SH-SY5Y (cell line): Measurements from ENCODE around the gene RIBC2.

Experiments used
- GATA2 ChIP-seq: IDR thresholded peaks from 2 replicates; pipeline ENCODE4 v1.6.1; 2011; ENCODE audit warnings: mild to moderate bottlenecking, low read depth, low read length
- GATA3 ChIP-seq: IDR thresholded peaks from 2 replicates; pipeline ENCODE4 v1.6.1; 2011; ENCODE audit warnings: low read depth, mild to moderate bottlenecking, low read length, moderate library complexity

Gene RIBC2

GRCh38 chr22:45475063-45475747 is 61.7 kb downstream of the RIBC2 start:
- TF ChIP-seq GATA2 = no peak
- TF ChIP-seq GATA3 = no peak

DNA sequence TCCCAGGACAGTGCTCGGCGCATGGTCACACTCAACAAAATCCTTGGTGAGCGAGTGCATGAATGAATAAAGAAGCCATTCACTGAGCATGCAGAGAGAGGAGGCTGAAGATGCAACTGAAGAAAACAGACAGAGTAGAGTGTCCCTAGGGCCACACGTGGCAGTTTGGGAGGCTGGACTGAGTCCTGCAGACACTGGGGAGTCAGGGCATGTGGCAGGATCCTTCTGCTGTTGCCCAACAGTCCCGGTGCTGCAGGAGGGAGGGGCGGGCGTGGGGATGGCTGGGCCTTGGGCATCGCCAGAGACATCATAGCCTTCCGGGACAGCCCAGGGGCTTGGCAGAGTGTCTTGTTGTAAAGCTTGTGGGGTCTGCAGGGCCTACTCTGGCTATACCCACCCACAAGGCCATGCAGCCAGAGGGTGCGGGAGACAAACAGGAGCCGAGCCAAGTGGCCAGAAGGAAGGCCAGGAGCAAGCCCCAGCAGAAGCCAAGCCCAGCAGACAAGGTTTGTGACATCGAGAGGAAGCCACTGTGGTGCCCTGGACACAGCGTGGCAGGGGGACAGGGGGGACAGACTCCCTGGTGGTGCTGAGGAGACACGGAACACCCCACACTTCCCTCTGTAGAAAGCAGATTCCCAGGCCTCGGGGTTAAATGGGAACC is 62.5 kb downstream of the RIBC2 start:
- TF ChIP-seq GATA2 (no peak), GATA3 (no peak)

GRCh38 chr22:45476814-45477213 is 63.3 kb downstream of the RIBC2 start:
- TF ChIP-seq GATA2 (no peak), GATA3 (no peak)

GRCh38 chr22:45477366-45478107 is 64.0 kb downstream of the RIBC2 start:
- TF ChIP-seq GATA2 (no peak), GATA3 (no peak)

DNA sequence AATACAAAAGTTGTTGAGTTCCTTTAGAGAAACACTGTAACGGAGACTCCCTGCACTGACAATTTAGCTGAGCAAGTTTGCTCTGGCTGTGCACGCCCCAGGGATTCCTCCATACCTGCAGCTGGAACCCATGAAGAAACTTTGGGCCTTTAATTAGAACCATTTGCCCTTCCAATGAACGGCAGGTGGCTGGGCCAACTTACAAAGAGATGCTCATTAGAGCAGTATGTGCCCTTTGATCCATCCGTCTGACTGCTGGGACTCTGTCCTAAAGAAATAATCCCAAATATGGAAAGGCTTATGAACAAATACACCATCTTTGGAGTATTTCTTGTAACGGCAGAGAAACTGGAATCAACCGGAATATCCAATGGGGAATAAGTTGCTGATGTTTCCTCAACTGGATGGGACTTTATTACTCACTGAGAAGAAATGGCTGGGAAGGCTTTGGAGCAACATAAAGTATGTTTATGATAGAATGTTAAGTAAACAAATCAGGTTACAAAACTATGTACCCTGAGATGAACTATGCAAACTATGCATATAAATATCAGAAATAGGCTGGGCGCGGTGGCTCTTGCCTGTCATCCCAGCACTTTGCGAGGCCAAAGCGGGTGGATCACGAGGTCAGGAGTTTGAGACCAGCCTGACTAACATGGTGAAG is 64.7 kb downstream of the RIBC2 start:
- TF ChIP-seq GATA2 = no peak
- no peak for TF ChIP-seq GATA3

- TF ChIP-seq GATA3 (no peak), GATA2 (no peak)
Observed at GRCh38 chr22:45480717-45481116, 67.2 kb downstream of the RIBC2 start.

- TF ChIP-seq GATA2 (no peak), GATA3 (no peak)
Observed at GRCh38 chr22:45481661-45482060, 68.2 kb downstream of the RIBC2 start.
